Heart right ventricle (tissue), 16 donors: ENCODE data around the gene ORMDL1. TPM values are rescaled to one million over a fixed set of nuclear protein-coding genes. Genes with fewer than 3 reads are reported as not detected.
A peak's percentile ranks its signal among the peaks of the same experiment; 100 is the strongest.

Source experiments
- ATAC-seq, 8 donors: fragments of 200-7000 bp; cut with Tn5 transposase; one replicate each; pipeline ENCODE4 v1.9.1; 2020; ENCODE audit warnings: mild to moderate bottlenecking in 8 of 8, moderate library complexity in 8 of 8, moderate number of reproducible peaks in 1 of 8
- DNase-seq, 2 donors: peaks; one replicate each; pipeline ENCODE4 v3.0.0-alpha.2; 2020
- H3K27ac ChIP-seq, 10 donors: fragments of 200-600 bp; sonication (generic) in 2 of 10; one replicate each; pipeline versions ENCODE4 v1.5.0 to v1.8.0; 2020 to 2022; ENCODE audit warnings: mild to moderate bottlenecking in 3 of 10
- H3K27me3 ChIP-seq, 7 donors: fragments of 200-600 bp; one replicate each; pipeline ENCODE4 v1.8.0; 2021 to 2022; ENCODE audit warnings: mild to moderate bottlenecking in 2 of 7
- H3K36me3 ChIP-seq, 9 donors: fragments of 200-600 bp; sonication (generic) in 1 of 9; one replicate each; pipeline versions ENCODE4 v1.5.0 to v1.8.0; 2020 to 2022; ENCODE audit warnings: mild to moderate bottlenecking in 2 of 9
- H3K4me1 ChIP-seq, 9 donors: fragments of 200-600 bp; sonication (generic) in 1 of 9; one replicate each; pipeline versions ENCODE4 v1.5.0 to v1.8.0; 2020 to 2022; ENCODE audit warnings: mild to moderate bottlenecking in 4 of 9
- H3K4me3 ChIP-seq, 10 donors: fragments of 200-600 bp; sonication (generic) in 2 of 10; one replicate each; pipeline versions ENCODE4 v1.5.0 to v1.8.0; 2020 to 2022; ENCODE audit warnings: mild to moderate bottlenecking in 7 of 10, moderate library complexity in 2 of 10
- H3K9me3 ChIP-seq, 11 donors: fragments of 200-600 bp in 10 of 11; sonication (generic) in 2 of 11; one replicate each; pipeline versions ENCODE4 v1.5.0 to v1.8.0; 2013 to 2022; ENCODE audit warnings: mild to moderate bottlenecking in 2 of 11, control low read depth in 1 of 11, moderate library complexity in 1 of 11
- CTCF ChIP-seq, 9 donors: fragments of 200-600 bp; sonication (generic) in 2 of 9; IDR thresholded peaks; one replicate each; pipeline versions ENCODE4 v1.5.0 to v1.8.0; 2021 to 2022; ENCODE audit warnings: antibody characterized with exemption in 9 of 9, mild to moderate bottlenecking in 5 of 9, moderate library complexity in 1 of 9
- WGBS, 2 donors: extraction: QIAGEN DNeasy Blood & Tissue Kit; methylation state at CpG; one replicate each; pipeline ENCODE4 v1.1.7; 2013; ENCODE audit warnings: inconsistent platforms in 1 of 2; 5-methylcytosine and 5-hydroxymethylcytosine counted together
- intact Hi-C, 10 donors: fragments of 100-400 bp; cut with DNase I; formaldehyde crosslinking; loops; one replicate each; pipeline versions ENCODE4 v1.11.1 to v1.14.2; 2022
- polyA plus RNA-seq, 2 donors: library from polyadenylated mRNA; stranded (reverse); fragments of 200-250 nt; gene quantifications; one replicate each; pipeline ENCODE4 v1.2.3, GENCODE V29; 2013
- total RNA-seq, 10 donors: library from RNA; stranded (reverse); fragmentation: NEBNext Ultra II Directional in 3 of 10; extraction: Animal tissue kit (Norgen Biotek cat#: 25700) in 3 of 10; gene quantifications; one replicate each; pipeline versions ENCODE4 v1.2.1 to v1.2.4, GENCODE V29; 2021 to 2023
- donor health status: Arrhythmogenic right ventricular cardiomyopathy.
- donor health status: ischemic (EF 13 %, LVEDD 7.1; RV severe dilation, severe dysfunction).
- donor health status: healthy with polysubstance abuse.
- donor health status: DM: no; HTN: yes; CAD: no.
- donor health status: DM: no; HTN: no; CAD: no.
- donor health status: ischemic (EF 25% LVEDD 6.9; RV normal size, moderate dysfunction).
- donor health status: ischemic (EF 25% LVEDD 5.7; RV mildly dilated, moderate dysfunction).
- donor health status: healthy.
- donor health status: DM: yes; HTN: yes; CAD: no.
- donor health status: Ischemic cardiomyopathy.
- donor health status: ischemic (EF 35%, LVEDD 5.7; RV mildly dilated, moderate dysfunction).
- donor health status: nonischemic (EF 11% LVEDD 7.7; RV severe dilation, severe dysfunction).
- donor health status: DM: yes; HTN: yes; CAD: no.
- donor health status: PGD.
- donor health status: ischemic (EF 29% LVEDD 5.4; RV normal size, mild dysfunction).
- donor health status: nonischemic (EF 23%, LVEDD 6.1; RV moderate dilation, normal function).

Gene ORMDL1
- total and polyA plus RNA-seq, 12 donors: 18.1 to 88.2 (median 24.3) TPM

GRCh38 chr2:189791338-189792042 is 7.4 kb upstream of the ORMDL1 start:
- intact Hi-C loops: loop anchor here in 4 of 10 donors (10.0 kb wide), 2 partner anchors 273 to 283 kb away; partner anchors contain the start of gene MSTN (in 2 of the 4)
- H3K4me3 ChIP-seq: peak overlapping the region in 1 of 10 donors; percentile 11
- H3K27me3 ChIP-seq: no peaks in the 10 kb centered on the region
- no peak for DNase-seq
- H3K36me3 ChIP-seq: peaks cover 0 to 72% (median 12%) of the 10 kb centered on the region in 9 donors
- peak overlapping the region in 1 of 10 donors; percentile 33 for H3K27ac ChIP-seq
- no peak for TF ChIP-seq CTCF (IDR thresholded peaks at IDR 0.05)
- WGBS, 2 donors: 96% methylated on average over 12 of the region's 12 CpGs
- no peak for ATAC-seq
- no peaks in the 10 kb centered on the region for H3K9me3 ChIP-seq
- no peaks in the 10 kb centered on the region for H3K4me1 ChIP-seq

GRCh38 chr2:189783451-189783926 is 650 bp downstream of the ORMDL1 start:
- H3K27ac ChIP-seq: peak overlapping the region; percentile 83 to 98 (median 96)
- WGBS, 2 donors: 0% methylated on average over 17 of the region's 17 CpGs
- H3K27me3 ChIP-seq: no peaks in the 10 kb centered on the region
- no peaks in the 10 kb centered on the region for H3K9me3 ChIP-seq
- intact Hi-C loops: no loop called here
- H3K36me3 ChIP-seq: peaks cover 0 to 50% (median 14%) of the 10 kb centered on the region in 9 donors
- H3K4me3 ChIP-seq: peak overlapping the region; percentile 51 to 91 (median 78)
- H3K4me1 ChIP-seq: peaks cover 7 to 55% (median 38%) of the 10 kb centered on the region in 9 donors
- no peak for DNase-seq
- ATAC-seq: peak in 6 of 8 donors; percentile 6 to 34 (median 18)
- TF ChIP-seq CTCF (IDR thresholded peaks at IDR 0.05): no peak

GRCh38 chr2:189782221-189782671 is 1.9 kb downstream of the ORMDL1 start:
- ATAC-seq (no peak), DNase-seq (no peak)
- Histone ChIP-seq H3K4me3 (peak overlapping the region in 6 of 10 donors; percentile 73 to 91 (median 82)), H3K36me3 (peaks cover 0 to 52% (median 27%) of the 10 kb centered on the region in 9 donors), H3K27ac (peak overlapping the region in 1 of 10 donors; percentile 95), H3K27me3 (no peaks in the 10 kb centered on the region), H3K4me1 (peaks cover 7 to 55% (median 38%) of the 10 kb centered on the region in 9 donors), H3K9me3 (no peaks in the 10 kb centered on the region)
- TF ChIP-seq CTCF (IDR thresholded peaks at IDR 0.05): no peak
- 61 to 69% methylated on average over 4 of the region's 4 CpGs for WGBS, 2 donors
- intact Hi-C loops: no loop called here

- no peak for ATAC-seq
- H3K4me1 ChIP-seq: peaks cover 0 to 10% (median 5%) of the 10 kb centered on the region in 9 donors
- peaks cover 0 to 99% (median 44%) of the 10 kb centered on the region in 9 donors for H3K36me3 ChIP-seq
- H3K27ac ChIP-seq: no peak overlapping the region
- H3K27me3 ChIP-seq: no peaks in the 10 kb centered on the region
- WGBS, 2 donors: 93 to 94% methylated on average over 1 of the region's 1 CpG
- no peak for TF ChIP-seq CTCF (IDR thresholded peaks at IDR 0.05)
- no peaks in the 10 kb centered on the region for H3K9me3 ChIP-seq
- DNase-seq: no peak
- no peak overlapping the region for H3K4me3 ChIP-seq
- intact Hi-C loops: no loop called here
Measured at GRCh38 chr2:189772212-189772611, 11.9 kb downstream of the ORMDL1 start.
